ENCODE measurements around the gene MAGI2. TPM values are rescaled to one million over a fixed set of nuclear protein-coding genes. Genes with fewer than 3 reads are reported as not detected.

MAGI2 gene
- total RNA-seq, 2 experiments from 2014 or later: 0.03 to 0.17 TPM

- ChIA-PET POLR2A (no interaction called here), CTCF (ENCODE audit: unreplicated experiment) (no interaction called here)
- Histone ChIP-seq H2AFZ (ENCODE audit: low read length) (no peak overlapping the region), H3K36me3 (ENCODE audit: insufficient read depth, low read length) (no peaks in the 10 kb centered on the region), H3K9me2 (ENCODE audit: insufficient read depth, low read length) (no peaks in the 10 kb centered on the region), H3K4me3 (ENCODE audit: low read depth, low read length, poor library complexity, severe bottlenecking) (no peak overlapping the region), H3K4me2 (ENCODE audit: low read length) (no peak overlapping the region), H3K4me1 (ENCODE audit: insufficient read depth, low read length, poor library complexity, severe bottlenecking) (no peaks in the 10 kb centered on the region), H4K20me1 (ENCODE audit: insufficient read depth, low read length) (no peaks in the 10 kb centered on the region), H3K79me2 (ENCODE audit: insufficient read depth, low read depth, low read length) (no peaks in the 10 kb centered on the region), H3K9me3 (ENCODE audit: low read length) (no peaks in the 10 kb centered on the region), H3K27ac (ENCODE audit: low read depth, low read length, poor library complexity, severe bottlenecking) (no peak overlapping the region)
- BruUV-seq (replicated peaks): no TSS peak
- TF ChIP-seq, protein P1, sequence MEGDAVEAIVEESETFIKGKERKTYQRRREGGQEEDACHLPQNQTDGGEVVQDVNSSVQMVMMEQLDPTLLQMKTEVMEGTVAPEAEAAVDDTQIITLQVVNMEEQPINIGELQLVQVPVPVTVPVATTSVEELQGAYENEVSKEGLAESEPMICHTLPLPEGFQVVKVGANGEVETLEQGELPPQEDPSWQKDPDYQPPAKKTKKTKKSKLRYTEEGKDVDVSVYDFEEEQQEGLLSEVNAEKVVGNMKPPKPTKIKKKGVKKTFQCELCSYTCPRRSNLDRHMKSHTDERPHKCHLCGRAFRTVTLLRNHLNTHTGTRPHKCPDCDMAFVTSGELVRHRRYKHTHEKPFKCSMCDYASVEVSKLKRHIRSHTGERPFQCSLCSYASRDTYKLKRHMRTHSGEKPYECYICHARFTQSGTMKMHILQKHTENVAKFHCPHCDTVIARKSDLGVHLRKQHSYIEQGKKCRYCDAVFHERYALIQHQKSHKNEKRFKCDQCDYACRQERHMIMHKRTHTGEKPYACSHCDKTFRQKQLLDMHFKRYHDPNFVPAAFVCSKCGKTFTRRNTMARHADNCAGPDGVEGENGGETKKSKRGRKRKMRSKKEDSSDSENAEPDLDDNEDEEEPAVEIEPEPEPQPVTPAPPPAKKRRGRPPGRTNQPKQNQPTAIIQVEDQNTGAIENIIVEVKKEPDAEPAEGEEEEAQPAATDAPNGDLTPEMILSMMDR (conservative IDR thresholded peaks at IDR 0.05; ENCODE audit: low read length): no peak
- TF ChIP-seq EZH2phosphoT487 (IDR thresholded peaks at IDR 0.05; ENCODE audit: borderline replicate concordance, low read depth, low read length): no peak
- DNase-seq (ENCODE audit: low spot score): no peak
- intact Hi-C loops (cut with micrococcal nuclease; ENCODE audit: unreplicated experiment): no loop called here
These were observed 810.7 kb downstream of the MAGI2 start for GRCh38 chr7:78642751-78643150.

DNA sequence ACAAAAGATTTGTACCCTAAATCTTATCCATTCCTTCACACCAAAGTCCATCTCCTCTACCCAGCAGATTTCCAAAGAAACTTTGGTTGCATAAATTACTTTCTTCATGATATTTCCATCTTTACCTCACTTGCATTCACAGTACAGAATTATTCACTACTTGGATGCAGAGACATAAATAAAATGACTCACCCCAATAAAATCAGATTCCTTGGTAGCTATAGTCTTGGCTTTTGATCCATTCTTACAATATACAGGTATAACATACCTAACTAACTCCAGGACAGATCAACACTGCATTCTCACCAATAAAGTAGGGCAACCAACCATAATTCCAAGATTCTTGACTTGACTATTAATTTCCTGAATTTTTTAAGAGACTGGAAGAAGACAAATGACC lies 815.1 kb downstream of the MAGI2 start:
- Histone ChIP-seq H3K27ac (ENCODE audit: low read depth, low read length, poor library complexity, severe bottlenecking) (no peak overlapping the region), H3K36me3 (ENCODE audit: insufficient read depth, low read length) (no peaks in the 10 kb centered on the region), H3K9me3 (ENCODE audit: low read length) (no peaks in the 10 kb centered on the region), H3K4me2 (ENCODE audit: low read length) (no peak overlapping the region), H3K9me2 (ENCODE audit: insufficient read depth, low read length) (no peaks in the 10 kb centered on the region), H4K20me1 (ENCODE audit: insufficient read depth, low read length) (no peaks in the 10 kb centered on the region), H2AFZ (ENCODE audit: low read length) (no peak overlapping the region), H3K79me2 (ENCODE audit: insufficient read depth, low read depth, low read length) (no peaks in the 10 kb centered on the region), H3K4me3 (ENCODE audit: low read depth, low read length, poor library complexity, severe bottlenecking) (no peak overlapping the region), H3K4me1 (ENCODE audit: insufficient read depth, low read length, poor library complexity, severe bottlenecking) (no peaks in the 10 kb centered on the region)
- no peak for DNase-seq (ENCODE audit: low spot score)
- BruUV-seq (replicated peaks): no TSS peak
- TF ChIP-seq, protein P1 (conservative IDR thresholded peaks at IDR 0.05; ENCODE audit: low read length): no peak
- TF ChIP-seq EZH2phosphoT487 (IDR thresholded peaks at IDR 0.05; ENCODE audit: borderline replicate concordance, low read depth, low read length): no peak
- ChIA-PET CTCF (ENCODE audit: unreplicated experiment) (no interaction called here), POLR2A (no interaction called here)
- intact Hi-C loops (cut with micrococcal nuclease; ENCODE audit: unreplicated experiment): no loop called here

DNA sequence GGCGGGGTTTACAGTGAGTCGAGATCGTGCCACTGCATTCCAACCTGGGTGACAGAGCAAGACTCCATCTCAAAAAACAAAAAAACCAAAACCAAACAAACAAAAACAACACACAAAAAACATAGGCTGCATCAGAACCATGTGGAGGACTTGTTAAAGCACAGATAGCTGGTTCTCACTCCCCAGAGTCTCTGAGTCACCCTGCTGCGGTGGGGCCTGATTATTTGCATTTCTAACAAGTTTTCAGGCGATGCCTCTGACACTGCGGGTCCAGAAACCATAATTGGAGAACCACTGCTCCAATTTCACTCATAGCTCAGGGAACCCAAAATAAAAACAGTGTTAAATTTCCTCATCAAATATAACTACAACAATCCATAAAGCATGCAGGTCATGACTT lies 816.7 kb downstream of the MAGI2 start:
- DNase-seq (ENCODE audit: low spot score): no peak
- no TSS peak for BruUV-seq (replicated peaks)
- Histone ChIP-seq H3K27ac (ENCODE audit: low read depth, low read length, poor library complexity, severe bottlenecking) (no peak overlapping the region), H4K20me1 (ENCODE audit: insufficient read depth, low read length) (no peaks in the 10 kb centered on the region), H3K4me1 (ENCODE audit: insufficient read depth, low read length, poor library complexity, severe bottlenecking) (no peaks in the 10 kb centered on the region), H3K9me2 (ENCODE audit: insufficient read depth, low read length) (no peaks in the 10 kb centered on the region), H3K79me2 (ENCODE audit: insufficient read depth, low read depth, low read length) (no peaks in the 10 kb centered on the region), H3K9me3 (ENCODE audit: low read length) (no peaks in the 10 kb centered on the region), H3K36me3 (ENCODE audit: insufficient read depth, low read length) (no peaks in the 10 kb centered on the region), H2AFZ (ENCODE audit: low read length) (no peak overlapping the region), H3K4me2 (ENCODE audit: low read length) (no peak overlapping the region), H3K4me3 (ENCODE audit: low read depth, low read length, poor library complexity, severe bottlenecking) (no peak overlapping the region)
- CTCF ChIA-PET (ENCODE audit: unreplicated experiment): no interaction called here
- TF ChIP-seq, protein P1 (conservative IDR thresholded peaks at IDR 0.05; ENCODE audit: low read length): no peak
- no peak for TF ChIP-seq EZH2phosphoT487 (IDR thresholded peaks at IDR 0.05; ENCODE audit: borderline replicate concordance, low read depth, low read length)
- intact Hi-C loops (cut with micrococcal nuclease; ENCODE audit: unreplicated experiment): no loop called here
- POLR2A ChIA-PET: interaction anchor here (0.5 kb wide), 1 partner anchor 39 kb away, joined by 3 read pairs; no protein-coding TSS in a partner anchor
